Activated CD4-positive, alpha-beta T cell treated with anti-CD3 and anti-CD28 coated beads, Interleukin-2, amount 10 ng/mL, durations not matched to agents 7 days and 5 days (primary cell): Measurements from ENCODE around the gene GAL3ST3. TPM values are rescaled to one million over a fixed set of nuclear protein-coding genes. Genes with fewer than 3 reads are reported as not detected.
A peak's percentile ranks its signal among the peaks of the same experiment; 100 is the strongest.

Experiments
- CTCF ChIA-PET: fragments of 350-600 bp; sonication (Branson Sonifier 250); formaldehyde crosslinking; loops from one replicate; lab custom pipeline; 2021; ENCODE audit warnings: antibody characterized with exemption; lab: Charles Lee
- POLR2A ChIA-PET: fragments of 350-600 bp; sonication (Branson Sonifier 250); formaldehyde crosslinking; loops from one replicate; lab custom pipeline; 2021; ENCODE audit warnings: antibody characterized with exemption; lab: Charles Lee
- DNase-seq: peaks from one replicate; pipeline ENCODE4 v3.0.0-alpha.2; 2020
- H3K27ac Mint-ChIP-seq: one replicate; pipeline ENCODE4 v1.8.0; 2021; ENCODE audit warnings: mild to moderate bottlenecking, moderate library complexity, mixed read lengths
- H3K27me3 Mint-ChIP-seq: one replicate; pipeline ENCODE4 v1.8.0; 2021; ENCODE audit warnings: mixed read lengths
- H3K36me3 Mint-ChIP-seq: one replicate; pipeline ENCODE4 v1.8.0; 2021; ENCODE audit warnings: low read depth, mixed read lengths
- H3K4me1 Mint-ChIP-seq: one replicate; pipeline ENCODE4 v1.8.0; 2021; ENCODE audit warnings: mixed read lengths
- H3K4me3 Mint-ChIP-seq: one replicate; pipeline ENCODE4 v1.8.0; 2021; ENCODE audit warnings: mild to moderate bottlenecking, moderate library complexity, mixed read lengths
- H3K9me3 Mint-ChIP-seq: one replicate; pipeline ENCODE4 v1.8.0; 2021; ENCODE audit warnings: mixed read lengths
- total RNA-seq, 2 experiments: library from RNA; stranded (reverse); gene quantifications; one replicate each; pipeline ENCODE4 v1.2.3, GENCODE V29; 2021

Gene GAL3ST3
- total RNA-seq, 2 experiments from 2014 or later, result not detected

DNA sequence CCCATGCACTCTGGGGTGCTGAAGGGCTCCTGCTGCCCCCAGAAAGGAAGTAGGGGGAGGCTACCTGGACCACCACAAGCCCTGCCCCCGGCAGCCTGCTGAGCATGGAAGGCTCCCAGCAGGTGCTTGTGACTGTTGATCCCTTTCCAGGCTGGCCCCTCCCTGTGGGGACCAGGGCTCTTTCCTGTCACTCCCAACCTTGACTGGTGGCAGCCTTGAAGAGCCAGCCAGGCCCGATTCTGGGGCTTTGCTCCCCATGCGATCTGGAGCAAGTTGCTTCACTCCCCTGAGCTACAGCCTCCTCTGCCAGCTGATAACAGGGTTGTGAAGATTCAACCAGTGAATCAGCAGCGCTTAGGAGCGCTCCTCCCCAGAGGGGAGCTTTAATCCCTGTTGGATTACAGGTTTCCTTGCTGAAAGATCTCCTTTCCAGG is 41.7 kb downstream of the GAL3ST3 start:
- Mint-ChIP-seq H3K27ac (no peak overlapping the region), H3K27me3 (peaks cover 18% of the 10 kb centered on the region), H3K36me3 (peaks cover 13% of the 10 kb centered on the region), H3K4me3 (no peak overlapping the region), H3K9me3 (no peaks in the 10 kb centered on the region), H3K4me1 (peaks cover 17% of the 10 kb centered on the region)
- CTCF ChIA-PET, result interaction anchor here (1.0 to 2.0 kb wide), 2 partner anchors 15 to 123 kb away, joined by 5 to 6 read pairs; no protein-coding TSS in a partner anchor
- POLR2A ChIA-PET, result no interaction called here
- no peak for DNase-seq

DNA sequence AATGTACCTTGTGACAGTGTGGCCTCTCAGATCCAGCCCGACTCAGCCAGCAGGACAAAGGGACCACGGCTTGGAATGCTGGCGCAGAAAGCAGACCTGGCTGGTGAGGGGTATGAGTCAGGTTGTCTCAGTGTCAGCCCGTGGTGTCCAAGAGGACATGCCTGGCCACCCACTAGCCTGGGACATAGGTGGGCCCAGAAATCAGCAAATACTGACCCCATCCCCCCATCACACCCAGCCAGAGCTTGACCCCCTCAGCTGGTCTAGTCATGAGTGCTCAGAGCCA is 42.1 kb downstream of the GAL3ST3 start:
- CTCF ChIA-PET, result interaction anchor here (1.0 to 2.0 kb wide), 2 partner anchors 16 to 122 kb away, joined by 5 to 6 read pairs; no protein-coding TSS in a partner anchor
- Mint-ChIP-seq H3K27me3 (peaks cover 14% of the 10 kb centered on the region), H3K27ac (no peak overlapping the region), H3K4me1 (peaks cover 17% of the 10 kb centered on the region), H3K4me3 (no peak overlapping the region), H3K9me3 (no peaks in the 10 kb centered on the region), H3K36me3 (peaks cover 15% of the 10 kb centered on the region)
- POLR2A ChIA-PET, result no interaction called here
- DNase-seq, result no peak

DNA sequence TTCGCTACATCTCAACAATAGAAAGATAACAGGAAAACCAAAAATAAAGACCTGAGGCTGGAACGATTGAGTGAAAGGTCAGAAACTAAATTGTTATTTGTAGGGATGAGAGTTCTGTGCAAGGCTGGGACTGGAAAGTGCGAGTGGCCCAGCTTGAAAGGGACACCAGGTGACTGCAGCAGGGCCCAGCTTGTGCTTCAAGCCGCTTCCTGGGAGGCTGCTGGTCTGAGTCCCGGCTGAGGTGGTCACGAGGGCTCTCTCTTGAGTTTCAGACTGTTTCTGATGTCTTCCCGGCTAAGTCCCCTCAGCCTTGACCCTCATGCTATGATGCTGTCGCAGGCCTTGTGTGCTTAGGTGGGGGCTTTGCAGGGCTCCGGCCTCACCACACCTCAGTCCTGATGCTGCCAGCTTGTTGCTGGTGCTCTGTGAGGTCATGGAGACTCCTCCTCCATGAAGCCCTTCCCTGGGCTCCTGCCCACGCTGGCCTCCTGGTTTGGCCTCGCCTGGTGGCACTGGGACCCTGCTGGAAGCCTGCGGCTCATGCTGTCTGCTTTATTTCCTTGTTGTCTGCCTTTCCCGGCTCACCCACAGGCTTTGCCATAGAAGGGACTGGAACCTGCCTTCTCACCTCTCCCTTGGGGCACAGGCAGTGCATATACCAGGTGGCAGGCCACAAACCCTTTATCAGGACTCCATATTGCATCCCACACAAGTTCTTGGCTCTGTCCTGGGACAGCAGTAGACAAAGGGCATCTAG is 42.6 kb downstream of the GAL3ST3 start:
- H3K4me1 Mint-ChIP-seq, result peaks cover 17% of the 10 kb centered on the region
- ChIA-PET POLR2A (no interaction called here), CTCF (interaction anchor here (0.6 kb wide), 1 partner anchor 207 kb away, joined by 3 read pairs; no protein-coding TSS in a partner anchor)
- H3K27me3 Mint-ChIP-seq, result peaks cover 12% of the 10 kb centered on the region
- no peak overlapping the region for H3K27ac Mint-ChIP-seq
- no peak overlapping the region for H3K4me3 Mint-ChIP-seq
- DNase-seq, result no peak
- no peaks in the 10 kb centered on the region for H3K9me3 Mint-ChIP-seq
- peaks cover 18% of the 10 kb centered on the region for H3K36me3 Mint-ChIP-seq

GRCh38 chr11:66004186-66004585 is 44.8 kb downstream of the GAL3ST3 start:
- H3K9me3 Mint-ChIP-seq, result no peaks in the 10 kb centered on the region
- no peak overlapping the region for H3K27ac Mint-ChIP-seq
- ChIA-PET CTCF (interaction anchor here (0.8 to 1.2 kb wide), 3 partner anchors 114 to 187 kb away, joined by 3 read pairs; partner anchors contain the start of genes CCDC85B and FIBP), POLR2A (no interaction called here)
- peak overlapping the region; percentile 96 for H3K4me3 Mint-ChIP-seq
- DNase-seq, result no peak
- peaks cover 35% of the 10 kb centered on the region for H3K4me1 Mint-ChIP-seq
- no peaks in the 10 kb centered on the region for H3K27me3 Mint-ChIP-seq
- H3K36me3 Mint-ChIP-seq, result peaks cover 29% of the 10 kb centered on the region

GRCh38 chr11:66003291-66003690 is 45.7 kb downstream of the GAL3ST3 start:
- no peaks in the 10 kb centered on the region for H3K27me3 Mint-ChIP-seq
- peak overlapping the region; percentile 98 for H3K27ac Mint-ChIP-seq
- H3K4me3 Mint-ChIP-seq, result peak overlapping the region; percentile 96
- DNase-seq, result no peak
- H3K9me3 Mint-ChIP-seq, result no peaks in the 10 kb centered on the region
- CTCF ChIA-PET, result interaction anchor here (1.1 to 1.5 kb wide), 6 partner anchors 11 to 223 kb away, joined by 3 to 13 read pairs (median 5); partner anchors contain the start of genes CCDC85B, FIBP and MUS81
- peaks cover 38% of the 10 kb centered on the region for H3K36me3 Mint-ChIP-seq
- POLR2A ChIA-PET, result no interaction called here
- H3K4me1 Mint-ChIP-seq, result peaks cover 36% of the 10 kb centered on the region

DNA sequence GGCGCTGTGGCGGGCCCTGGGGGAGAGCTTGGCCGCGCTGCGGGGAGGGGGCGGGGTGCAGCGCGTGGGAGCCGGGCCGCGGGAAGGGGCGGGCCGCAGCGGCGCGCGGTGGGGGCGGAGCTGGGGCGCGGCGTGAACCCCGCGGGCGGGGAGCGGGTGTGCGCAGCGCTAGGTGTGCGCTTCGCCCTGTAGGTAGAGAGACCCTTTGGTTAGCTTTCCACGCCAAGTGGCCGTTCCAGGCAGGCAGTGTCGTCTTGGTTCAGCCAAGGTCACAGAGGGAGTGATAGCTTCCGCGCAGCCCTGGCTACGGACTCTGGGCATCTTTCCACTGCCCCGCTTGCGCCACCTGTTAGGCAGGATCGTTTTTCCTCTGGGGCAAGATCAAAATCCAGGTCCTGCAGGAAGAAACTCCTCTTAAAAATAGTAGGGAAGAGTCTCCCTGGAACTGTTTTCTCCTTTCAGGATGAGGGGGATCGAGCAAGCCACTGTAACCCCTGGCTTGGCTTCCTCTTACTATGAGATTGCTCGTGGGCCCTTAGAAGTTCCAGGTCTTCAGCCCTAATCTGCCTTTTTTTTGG is 46.2 kb downstream of the GAL3ST3 start:
- ChIA-PET CTCF (interaction anchor here (1.0 to 1.5 kb wide), 6 partner anchors 11 to 223 kb away, joined by 4 to 13 read pairs (median 5); partner anchors contain the start of genes FIBP and MUS81), POLR2A (interaction anchor here (0.6 to 1.3 kb wide), 2 partner anchors 53 to 143 kb away, joined by 3 read pairs; no protein-coding TSS in a partner anchor)
- peaks cover 37% of the 10 kb centered on the region for H3K4me1 Mint-ChIP-seq
- H3K27ac Mint-ChIP-seq, result peak overlapping the region; percentile 98
- DNase-seq, result no peak
- H3K36me3 Mint-ChIP-seq, result peaks cover 43% of the 10 kb centered on the region
- peak overlapping the region; percentile 96 for H3K4me3 Mint-ChIP-seq
- no peaks in the 10 kb centered on the region for H3K9me3 Mint-ChIP-seq
- H3K27me3 Mint-ChIP-seq, result no peaks in the 10 kb centered on the region

GRCh38 chr11:66001942-66002647 is 46.9 kb downstream of the GAL3ST3 start, which contains the start of the genes BANF1 and EIF1AD:
Gene BANF1 (plus strand): TSS chr11:66002503. CDS start chr11:66003251, 748 bp downstream.
Gene EIF1AD (minus strand): TSS chr11:66002157. CDS start chr11:66000389, 1,768 bp downstream.
- no peaks in the 10 kb centered on the region for H3K27me3 Mint-ChIP-seq
- CTCF ChIA-PET, result interaction anchor here (1.0 to 1.5 kb wide), 6 partner anchors 10 to 222 kb away, joined by 4 to 13 read pairs (median 5); partner anchors contain the start of genes FIBP and MUS81

DNA sequence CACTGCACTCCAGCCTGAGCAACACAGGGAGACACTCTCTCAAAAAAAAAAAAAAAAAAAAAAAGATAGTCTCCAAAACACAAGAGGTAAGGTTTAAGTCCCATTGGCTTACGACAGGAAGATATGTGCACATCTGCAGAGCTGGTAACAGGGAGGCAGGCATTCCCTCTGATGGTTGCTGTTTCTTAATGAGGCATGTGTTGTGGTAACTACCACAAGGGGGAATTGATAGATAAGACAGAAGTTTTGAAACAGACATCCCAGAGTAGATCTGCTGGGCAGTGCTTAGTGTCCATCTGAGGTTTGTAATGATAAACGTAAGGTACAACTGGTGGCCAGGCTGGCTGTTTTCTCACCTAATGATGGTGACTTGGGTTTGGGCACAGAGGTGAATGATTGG is 51.7 kb downstream of the GAL3ST3 start:
- ChIA-PET POLR2A (no interaction called here), CTCF (interaction anchor here (1.1 kb wide), 1 partner anchor 217 kb away, joined by 4 read pairs; the partner anchor contains the start of gene AP5B1)
- H3K27me3 Mint-ChIP-seq, result no peaks in the 10 kb centered on the region
- H3K4me1 Mint-ChIP-seq, result peaks cover 24% of the 10 kb centered on the region
- no peaks in the 10 kb centered on the region for H3K9me3 Mint-ChIP-seq
- H3K36me3 Mint-ChIP-seq, result peaks cover 47% of the 10 kb centered on the region
- H3K27ac Mint-ChIP-seq, result no peak overlapping the region
- no peak overlapping the region for H3K4me3 Mint-ChIP-seq
- DNase-seq, result no peak

More at GRCh38 chr11:66001942-66002647, 46.9 kb downstream of the GAL3ST3 start, which contains the start of the genes BANF1 and EIF1AD:
- Mint-ChIP-seq H3K9me3 (no peaks in the 10 kb centered on the region), H3K27ac (peak within 1 kb of the TSS; percentile 98), H3K4me1 (peaks cover 41% of the 10 kb centered on the region), H3K4me3 (peak within 1 kb of the TSS; percentile 96), H3K36me3 (peaks cover 49% of the 10 kb centered on the region)
- POLR2A ChIA-PET, result interaction anchor here (0.6 to 1.3 kb wide), 2 partner anchors 54 to 143 kb away, joined by 3 read pairs; no protein-coding TSS in a partner anchor
- DNase-seq, result peak; percentile 95

DNA sequence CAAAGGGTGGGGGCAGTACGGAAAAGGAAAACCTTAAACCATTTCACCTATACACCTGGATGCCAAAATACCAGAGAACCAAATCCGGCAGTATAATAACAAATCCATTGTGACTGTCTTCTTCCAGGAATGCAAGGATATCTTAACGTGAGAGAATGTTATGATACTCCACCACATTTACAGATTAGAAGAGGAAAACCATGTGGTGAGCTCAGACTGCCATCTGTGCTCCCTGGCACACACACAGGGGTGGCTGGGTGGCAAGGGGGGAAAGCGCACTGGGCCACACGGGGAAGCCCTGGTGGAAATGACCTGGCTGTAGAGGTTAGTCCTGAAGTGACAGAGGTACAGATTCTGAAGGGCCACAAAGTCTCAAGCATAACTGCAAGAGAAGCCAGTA is 56.9 kb downstream of the GAL3ST3 start:
- no peaks in the 10 kb centered on the region for H3K9me3 Mint-ChIP-seq
- no peaks in the 10 kb centered on the region for H3K27me3 Mint-ChIP-seq
- H3K4me1 Mint-ChIP-seq, result peaks cover 7% of the 10 kb centered on the region
- H3K27ac Mint-ChIP-seq, result no peak overlapping the region
- POLR2A ChIA-PET, result no interaction called here
- no peak for DNase-seq
- no peak overlapping the region for H3K4me3 Mint-ChIP-seq
- CTCF ChIA-PET, result interaction anchor here (0.6 to 1.6 kb wide), 8 partner anchors 11 to 1815 kb away, joined by 3 to 5 read pairs (median 4); partner anchors contain the start of genes BANF1, KAT5 and SF3B2
- H3K36me3 Mint-ChIP-seq, result peaks cover 15% of the 10 kb centered on the region

Other genes with a start within 250 kb of the GAL3ST3 start
- 1 to 10 TPM; 2.1 to 2.2 TPM for gene SNX32, start 215.2 kb downstream of the GAL3ST3 start, total RNA-seq
- 1,000 to 10,000 TPM; 1,543 to 1,707 TPM for gene CFL1, start 191.0 kb downstream of the GAL3ST3 start, total RNA-seq
- 100 to 1,000 TPM in 1 of 2 experiments, 10 to 100 TPM in 1; 96.6 to 108 TPM for gene MUS81, start 188.7 kb downstream of the GAL3ST3 start, total RNA-seq
- gene EFEMP2, start 176.4 kb downstream of the GAL3ST3 start, total RNA-seq, result 1 to 10 TPM; 9.0 to 9.7 TPM
- gene CTSW, start 169.3 kb downstream of the GAL3ST3 start, total RNA-seq, result 10 to 100 TPM; 22.9 to 23.6 TPM
- 100 to 1,000 TPM in 1 of 2 experiments, 10 to 100 TPM in 1; 94.7 to 112 TPM for gene FIBP, start 160.7 kb downstream of the GAL3ST3 start, total RNA-seq
- 10 to 100 TPM; 39.4 to 56.7 TPM for gene CCDC85B, start 158.5 kb downstream of the GAL3ST3 start, total RNA-seq
- gene FOSL1, start 148.8 kb downstream of the GAL3ST3 start, total RNA-seq, result 1 to 10 TPM; 1.7 to 2.0 TPM
- 10 to 100 TPM; 32.7 to 36.3 TPM for gene C11orf68, start 130.1 kb downstream of the GAL3ST3 start, total RNA-seq
- gene DRAP1, start 129.7 kb downstream of the GAL3ST3 start, total RNA-seq, result 100 to 1,000 TPM; 190 to 218 TPM
- gene TSGA10IP, start 103.7 kb downstream of the GAL3ST3 start, total RNA-seq, result not detected
- gene SART1, start 87.4 kb downstream of the GAL3ST3 start, total RNA-seq, result 10 to 100 TPM; 79.6 to 81.7 TPM
- gene EIF1AD, start 47.0 kb downstream of the GAL3ST3 start, total RNA-seq, result 10 to 100 TPM; 50.4 to 54.4 TPM
- gene BANF1, start 46.7 kb downstream of the GAL3ST3 start, total RNA-seq, result 100 to 1,000 TPM; 223 to 236 TPM
- not detected for gene CST6, start 37.2 kb downstream of the GAL3ST3 start, total RNA-seq
- gene CATSPER1, start 22.7 kb downstream of the GAL3ST3 start, total RNA-seq, result not detected
- 100 to 1,000 TPM; 217 to 223 TPM for gene SF3B2, start 3.2 kb upstream of the GAL3ST3 start, total RNA-seq
- gene PACS1, start 21.1 kb upstream of the GAL3ST3 start, total RNA-seq, result 100 to 1,000 TPM; 109 TPM
- gene KLC2, start 208.5 kb upstream of the GAL3ST3 start, total RNA-seq, result 10 to 100 TPM; 32.1 to 38.5 TPM
- 100 to 1,000 TPM; 151 to 174 TPM for gene RAB1B, start 219.5 kb upstream of the GAL3ST3 start, total RNA-seq
- gene CNIH2, start 229.0 kb upstream of the GAL3ST3 start, total RNA-seq, result 1 to 10 TPM; 2.5 TPM
- 10 to 100 TPM; 39.1 to 45.4 TPM for gene YIF1A, start 240.0 kb upstream of the GAL3ST3 start, total RNA-seq
- gene TMEM151A, start 242.7 kb upstream of the GAL3ST3 start, total RNA-seq, result not detected